Activated CD8-positive, alpha-beta memory T cell treated with anti-CD3 and anti-CD28 coated beads, Interleukin-2, amount 50 U/mL, for 1 hour (primary cell): ENCODE measurements around the gene CERS6.
"Not testable (repeated sequence)": the region's sequence is repeated elsewhere in the genome, so short reads cannot be mapped to it uniquely, and the experiment has no call there.

Experiments used
- DNase-seq: peaks from one replicate; pipeline ENCODE4 v3.0.0-alpha.2; 2020; ENCODE audit errors: extremely low read depth

The CERS6 gene

DNA sequence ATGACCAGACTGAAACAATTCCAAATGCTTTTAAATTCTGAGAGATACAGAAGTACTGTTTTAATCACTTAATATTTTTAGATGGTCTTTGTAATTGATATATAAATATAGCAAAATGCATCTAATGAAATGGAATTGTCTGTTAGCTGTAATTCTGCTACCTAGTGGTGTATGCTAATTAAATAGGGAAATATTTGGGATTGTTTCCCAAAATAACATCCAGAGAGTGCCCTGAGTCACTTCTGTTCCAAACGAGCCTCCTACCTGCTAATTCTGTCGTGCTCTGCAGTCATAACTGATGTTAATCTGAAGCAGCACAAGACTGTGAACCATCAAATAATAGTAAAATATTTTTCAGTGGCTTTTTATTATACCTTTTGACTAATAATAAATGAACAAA is 274.9 kb downstream of the CERS6 start:
- no peak for DNase-seq

DNA sequence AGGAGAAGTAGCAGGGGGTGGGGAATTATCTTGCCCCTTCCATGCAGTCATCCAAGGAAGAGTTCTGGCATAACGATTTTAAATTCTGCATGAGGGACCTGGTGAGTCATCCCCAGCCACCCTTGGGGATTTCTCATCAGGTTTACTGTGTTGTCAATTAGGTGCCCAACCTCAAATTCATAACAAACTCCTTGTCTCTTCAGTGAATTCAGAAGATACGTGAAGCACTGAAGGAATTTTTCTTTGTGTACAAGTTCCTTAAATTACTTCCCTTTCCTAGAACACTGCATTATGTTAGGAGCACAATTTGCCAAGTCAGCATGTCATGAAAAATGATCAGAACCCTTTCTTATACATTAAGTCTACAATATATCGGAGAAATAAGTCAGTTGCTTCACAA is 275.5 kb downstream of the CERS6 start:
- no peak for DNase-seq

DNA sequence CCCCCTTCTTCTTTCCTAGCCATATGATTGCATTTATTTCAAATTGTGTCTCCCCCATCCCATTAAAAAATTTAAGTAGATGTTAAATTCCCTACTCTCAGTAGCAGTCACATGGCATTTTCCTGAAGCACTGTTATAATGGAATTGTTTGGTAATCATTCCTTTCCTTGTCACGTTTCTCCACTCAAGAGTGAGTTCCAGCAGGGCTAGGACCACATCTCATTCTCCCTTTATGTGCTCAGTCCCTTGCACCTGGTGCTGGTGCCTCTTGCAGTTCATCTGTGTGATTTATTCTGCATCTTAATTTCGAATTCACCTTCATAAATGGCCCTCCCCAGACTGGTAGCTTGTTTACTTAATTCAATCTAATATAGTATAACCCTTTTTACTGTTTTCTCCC is 276.0 kb downstream of the CERS6 start:
- no peak for DNase-seq

DNA sequence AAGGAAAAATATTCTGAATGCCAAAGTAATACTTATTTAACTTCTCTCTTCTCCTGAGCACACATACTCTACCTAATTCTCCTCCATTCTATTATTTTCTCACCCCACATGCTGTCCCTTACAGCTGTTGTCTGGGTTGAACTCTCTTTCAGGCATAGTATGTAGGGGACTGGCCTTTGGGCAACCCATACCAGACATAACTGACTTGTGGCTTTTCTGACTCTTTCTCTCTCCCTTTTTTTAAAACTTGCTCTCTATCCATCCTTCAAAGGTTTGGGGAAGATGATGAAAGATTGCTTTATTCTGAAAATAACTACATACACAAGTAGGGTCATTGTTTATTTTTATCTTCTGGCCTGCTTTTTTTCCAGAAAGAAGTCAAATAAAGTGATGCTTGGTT is 276.4 kb downstream of the CERS6 start:
- no peak for DNase-seq

DNA sequence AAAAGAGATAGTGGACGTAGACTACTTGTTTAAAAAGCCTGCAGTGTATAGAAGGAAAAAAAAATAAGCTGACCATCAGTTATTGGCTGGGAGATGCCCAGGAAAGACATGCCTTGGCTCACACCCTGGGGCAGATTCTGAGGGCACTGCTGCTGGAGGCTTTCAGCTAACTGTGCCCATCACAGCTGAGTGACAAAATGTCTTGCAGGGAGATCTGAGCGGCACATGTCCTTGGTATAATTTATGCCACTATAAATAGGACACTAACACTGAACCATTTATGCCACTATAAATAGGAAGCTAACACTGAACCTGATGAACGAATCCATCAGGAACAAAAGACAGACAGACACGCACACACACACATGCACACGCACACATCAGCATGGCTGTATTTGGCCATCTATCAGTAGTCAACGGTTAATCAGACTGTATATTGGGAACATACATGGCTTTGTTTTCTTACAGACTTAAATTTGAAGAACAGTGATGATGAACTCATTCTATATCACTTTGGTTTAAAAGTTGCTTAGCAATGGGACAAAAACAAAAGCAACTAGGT is 278.2 kb downstream of the CERS6 start:
- DNase-seq = no peak

DNA sequence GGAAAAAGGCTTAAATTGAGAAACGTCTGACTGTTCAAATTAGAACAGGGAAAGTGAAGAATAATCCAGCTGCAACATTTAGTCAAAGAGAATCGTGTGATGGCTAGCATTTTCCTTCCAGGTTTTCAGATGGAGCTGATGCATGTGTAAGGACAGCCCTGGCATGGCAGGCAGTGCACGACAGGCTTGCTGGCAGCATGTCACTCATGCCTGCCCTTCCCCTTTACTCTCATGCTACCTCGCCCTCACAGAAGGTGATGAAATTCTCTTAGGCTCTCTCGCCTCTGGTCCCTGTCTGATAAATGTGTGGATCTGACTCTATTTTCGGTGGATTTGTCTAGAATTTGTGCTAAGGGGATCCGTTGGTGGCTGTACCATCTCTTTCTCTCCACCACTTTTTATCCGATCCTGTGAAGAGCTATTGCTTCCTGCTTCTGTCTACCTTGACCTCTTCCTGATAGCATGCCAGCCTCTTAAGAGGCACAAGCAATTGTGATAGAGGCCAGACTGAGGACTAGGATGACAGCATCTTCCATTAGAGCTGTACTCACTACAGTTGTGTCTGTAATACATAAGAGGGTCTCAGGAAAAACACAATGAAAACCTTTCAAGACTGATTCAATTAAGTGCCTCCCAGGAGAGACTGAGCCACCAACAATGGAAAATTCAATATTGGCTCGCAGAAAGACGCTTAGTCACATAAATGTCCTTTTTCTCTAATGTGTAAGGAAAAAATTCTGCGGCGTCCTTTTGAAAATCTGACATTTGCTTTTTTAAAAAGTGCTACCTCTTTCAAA is 280.8 kb downstream of the CERS6 start:
- DNase-seq = no peak

DNA sequence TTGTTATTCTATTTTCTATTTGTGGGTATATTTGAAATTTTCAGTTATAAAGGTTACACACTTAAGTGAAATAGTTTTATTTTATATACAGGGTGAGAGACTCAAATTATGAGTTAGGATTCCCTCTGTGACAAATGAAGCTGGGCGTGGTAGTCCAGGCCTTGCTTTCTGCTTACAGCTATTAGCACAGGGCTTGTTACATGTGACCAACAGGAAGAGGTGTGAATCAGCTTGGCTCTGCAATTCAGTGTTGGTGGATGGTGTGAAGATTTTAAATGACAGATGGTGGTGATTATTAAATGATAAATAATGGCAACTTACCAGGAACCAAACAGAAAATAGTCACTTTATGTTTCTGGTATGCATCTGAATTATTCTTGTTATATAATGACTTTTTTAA is 282.0 kb downstream of the CERS6 start:
- DNase-seq = no peak

DNA sequence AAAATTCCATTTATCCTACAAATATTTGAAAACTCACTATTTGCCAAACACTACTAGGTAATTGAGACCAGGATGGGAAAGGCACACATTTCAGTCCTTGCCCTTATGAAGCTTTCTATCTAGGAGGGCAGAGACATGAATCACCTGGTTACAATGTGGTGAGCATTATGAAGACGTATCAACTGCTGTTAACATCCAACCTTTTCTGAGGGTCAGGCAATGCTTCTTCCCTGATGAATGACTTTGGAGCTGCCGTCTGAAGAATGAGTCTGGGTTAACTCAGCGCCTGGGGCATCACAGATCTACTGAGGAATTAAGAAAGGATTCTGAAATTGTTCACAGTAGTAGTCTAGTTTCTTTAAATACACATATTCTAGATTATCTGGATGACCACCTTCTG is 284.3 kb downstream of the CERS6 start:
- no peak for DNase-seq

DNA sequence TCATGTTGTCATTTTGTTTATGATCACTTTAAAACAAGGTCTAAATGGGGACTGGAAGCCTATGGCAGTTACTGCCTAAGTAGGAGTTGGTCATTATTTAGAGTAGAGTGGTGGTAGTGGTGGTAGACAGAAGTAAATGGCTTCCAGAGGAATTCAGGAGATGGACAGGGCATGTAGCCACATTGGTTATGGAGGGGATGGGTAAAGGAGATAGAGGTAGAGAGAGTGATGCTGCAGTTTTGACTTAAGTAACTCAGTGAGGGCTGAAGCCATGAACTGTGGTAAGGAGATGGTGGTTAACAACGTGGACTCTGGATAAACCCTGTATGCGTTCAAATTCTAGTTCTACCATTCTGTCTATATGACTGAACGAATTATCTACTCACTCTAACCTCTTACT is 284.7 kb downstream of the CERS6 start:
- no peak for DNase-seq

DNA sequence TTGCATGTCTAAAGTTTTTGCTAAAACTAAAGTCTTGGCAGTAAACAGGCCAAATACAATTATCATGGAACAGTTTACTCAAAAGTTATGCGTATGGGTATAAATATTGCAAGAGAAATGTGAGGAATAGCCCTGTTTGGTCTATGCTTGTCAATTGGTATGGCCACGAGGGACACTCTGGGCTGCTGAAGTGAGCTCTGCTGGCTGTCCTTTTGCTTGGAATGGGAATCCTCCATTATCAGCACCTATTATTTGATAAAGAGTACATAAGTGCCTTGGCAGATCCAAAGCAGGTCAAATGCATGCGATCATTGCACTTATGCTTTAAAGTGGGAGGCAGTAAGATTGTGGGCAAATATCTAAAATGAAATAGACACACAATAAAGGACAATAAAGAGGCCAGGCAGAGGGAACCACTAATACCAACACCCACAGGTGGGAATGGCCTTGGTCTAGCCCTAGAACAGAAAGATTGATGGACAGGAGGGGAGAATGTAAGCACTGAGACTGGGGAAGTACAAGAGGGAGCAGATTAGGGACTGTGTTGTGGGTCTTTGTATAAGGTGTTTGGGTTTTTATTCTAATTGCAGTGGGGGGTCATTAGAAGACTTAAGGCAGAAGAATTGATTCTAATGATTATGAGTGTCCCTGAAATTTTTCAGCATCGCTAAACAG is 286.3 kb downstream of the CERS6 start:
- no peak for DNase-seq

DNA sequence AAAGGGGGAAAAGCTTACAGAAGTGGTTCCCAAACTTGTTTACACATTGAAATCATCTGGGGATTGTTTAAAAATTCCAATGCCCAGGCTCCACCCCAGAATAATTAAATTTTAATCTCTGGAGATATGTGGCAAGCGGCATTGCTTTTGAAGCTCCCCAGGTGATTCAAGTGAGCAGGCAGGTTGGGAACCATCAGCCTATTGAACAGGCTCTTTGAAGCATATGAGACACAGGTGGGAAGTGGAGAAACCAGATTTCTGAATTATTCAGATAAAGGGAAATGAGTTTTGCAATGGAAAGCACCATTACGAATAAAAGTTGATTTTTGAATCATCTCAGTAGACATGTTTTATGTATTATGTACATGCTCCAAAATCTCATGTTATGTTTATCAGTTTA is 288.8 kb downstream of the CERS6 start:
- DNase-seq = no peak

DNA sequence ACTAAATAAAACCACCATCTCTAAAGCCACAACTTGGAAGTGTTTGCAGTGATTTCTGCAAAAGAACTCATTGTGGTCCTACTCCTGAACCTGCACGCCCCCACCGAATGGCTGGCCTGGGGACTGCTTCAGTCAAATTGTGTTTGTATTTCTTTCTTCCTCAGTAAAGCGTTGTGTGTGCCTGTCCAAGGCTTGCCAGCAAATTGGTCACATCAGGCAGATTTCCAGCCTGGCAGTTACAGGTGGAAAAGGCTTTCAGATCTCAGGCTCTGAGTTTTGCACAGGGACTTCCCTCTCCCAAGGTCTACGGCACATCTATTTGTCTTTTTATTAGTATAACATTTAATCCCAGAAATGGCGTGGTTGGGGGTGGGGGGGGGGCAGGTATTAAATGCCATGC is 292.4 kb downstream of the CERS6 start:
- no peak for DNase-seq

DNA sequence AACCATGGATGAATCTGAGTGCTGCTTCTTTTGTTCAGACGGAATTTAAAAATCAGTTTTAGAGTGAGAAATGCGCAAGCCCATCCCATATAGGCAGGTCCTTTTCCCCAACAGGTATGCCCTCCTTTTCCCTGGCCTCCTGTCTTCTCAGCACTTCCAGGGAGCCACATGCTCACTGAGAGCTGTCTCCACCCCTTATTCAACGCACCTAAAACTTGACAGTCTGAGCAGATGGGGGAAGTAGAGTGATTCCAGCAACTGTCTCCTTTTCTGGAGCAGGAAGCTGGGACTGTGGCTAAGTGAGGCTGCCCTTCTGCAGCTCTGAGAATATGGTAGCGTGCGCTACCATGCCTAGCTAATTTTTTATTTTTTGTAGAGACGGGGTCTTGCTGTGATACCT is 293.2 kb downstream of the CERS6 start:
- DNase-seq = no peak

DNA sequence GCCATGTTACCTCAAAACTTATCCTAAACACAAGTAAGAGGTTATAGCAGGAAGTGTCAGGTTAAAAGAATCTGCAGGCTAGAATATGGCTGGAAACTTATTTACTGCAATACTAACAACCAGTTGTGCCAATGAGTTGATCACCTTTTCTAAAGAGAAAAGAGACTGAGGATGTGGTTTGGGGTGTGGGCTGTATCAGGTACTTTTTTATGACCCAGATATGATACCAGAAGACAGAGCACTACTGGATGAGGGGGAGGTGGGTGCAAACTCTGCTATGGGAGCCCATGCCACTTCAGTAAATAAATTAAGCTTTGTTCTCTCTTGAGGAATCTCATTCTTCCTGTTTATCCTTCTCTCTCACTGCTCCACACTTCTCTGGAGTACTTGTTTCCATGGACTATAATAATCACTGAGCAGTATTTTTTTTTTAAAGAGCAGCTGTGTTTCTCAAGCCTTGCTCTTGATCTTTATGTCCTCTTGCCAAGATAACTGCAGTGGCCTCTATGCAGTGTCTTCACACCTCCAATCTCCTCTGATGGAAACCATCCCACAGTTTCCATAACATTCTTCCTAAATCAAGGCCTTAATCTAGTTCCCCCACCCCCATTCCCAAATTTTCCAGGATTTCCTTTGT is 295.1 kb downstream of the CERS6 start:
- no peak for DNase-seq

DNA sequence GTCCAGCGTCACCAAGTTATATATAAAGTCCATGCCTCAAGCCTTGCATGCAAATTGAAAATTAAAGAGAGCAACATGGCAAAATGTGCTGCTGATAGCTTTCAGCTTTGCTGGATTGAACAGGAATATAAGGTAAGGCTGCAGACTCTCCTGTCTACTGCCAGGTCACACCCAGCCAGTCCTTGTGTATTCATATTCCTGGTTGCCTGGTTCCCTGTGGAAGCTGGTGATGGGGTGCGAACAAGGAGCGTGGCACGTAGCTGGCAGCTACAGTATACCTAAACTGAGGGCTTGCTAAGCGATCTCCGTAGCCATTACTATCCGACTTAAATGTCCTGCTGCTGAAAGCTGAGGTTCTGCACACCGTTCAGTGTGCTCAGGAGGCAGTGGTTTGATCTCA is 296.3 kb downstream of the CERS6 start:
- no peak for DNase-seq

DNA sequence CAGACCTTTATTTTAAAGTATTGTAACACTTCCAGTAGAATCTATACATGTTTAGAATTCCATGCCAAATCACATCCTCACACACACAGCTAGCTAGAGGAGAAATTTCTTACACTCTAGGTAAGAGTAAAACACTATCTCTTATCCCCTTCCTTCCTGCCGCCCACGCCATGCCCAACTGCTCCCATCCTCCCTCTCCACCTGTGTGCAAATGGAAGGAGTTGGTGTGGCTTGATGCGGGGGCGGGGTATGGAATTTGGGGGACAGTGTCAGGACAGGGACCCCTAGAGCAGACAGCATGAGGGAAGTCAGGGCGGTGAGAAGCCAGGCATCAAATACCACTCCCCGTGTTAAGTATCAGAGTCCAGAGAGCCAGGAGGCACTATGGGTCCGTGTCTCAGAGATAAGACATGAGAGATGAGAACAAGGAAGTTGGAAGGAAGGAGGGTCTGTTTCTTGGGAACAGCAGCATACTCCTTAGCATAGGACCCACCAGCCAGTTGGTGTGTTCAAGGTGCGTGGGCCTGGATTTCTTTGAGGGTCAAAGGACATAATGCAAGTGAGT is 297.8 kb downstream of the CERS6 start:
- DNase-seq = no peak

DNA sequence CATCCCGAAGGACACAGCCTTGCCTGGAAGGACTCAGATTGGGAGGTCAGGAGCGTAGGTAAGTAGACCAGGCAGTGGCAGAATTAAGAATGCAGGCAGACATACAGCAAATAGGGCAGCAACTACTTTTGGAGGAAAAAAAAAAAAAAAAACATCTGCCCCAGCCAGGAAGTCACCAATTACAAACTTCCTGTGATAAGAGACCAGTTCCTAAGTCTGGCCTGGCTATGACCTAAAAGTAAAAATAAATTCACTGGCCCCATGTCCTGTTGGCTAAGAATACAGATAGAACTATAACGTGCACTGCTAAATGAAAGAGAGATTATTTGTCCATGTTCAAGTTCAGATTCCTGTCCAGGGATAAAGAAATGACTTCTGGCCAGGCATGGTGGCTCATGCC is 301.2 kb downstream of the CERS6 start:
- DNase-seq = no peak

DNA sequence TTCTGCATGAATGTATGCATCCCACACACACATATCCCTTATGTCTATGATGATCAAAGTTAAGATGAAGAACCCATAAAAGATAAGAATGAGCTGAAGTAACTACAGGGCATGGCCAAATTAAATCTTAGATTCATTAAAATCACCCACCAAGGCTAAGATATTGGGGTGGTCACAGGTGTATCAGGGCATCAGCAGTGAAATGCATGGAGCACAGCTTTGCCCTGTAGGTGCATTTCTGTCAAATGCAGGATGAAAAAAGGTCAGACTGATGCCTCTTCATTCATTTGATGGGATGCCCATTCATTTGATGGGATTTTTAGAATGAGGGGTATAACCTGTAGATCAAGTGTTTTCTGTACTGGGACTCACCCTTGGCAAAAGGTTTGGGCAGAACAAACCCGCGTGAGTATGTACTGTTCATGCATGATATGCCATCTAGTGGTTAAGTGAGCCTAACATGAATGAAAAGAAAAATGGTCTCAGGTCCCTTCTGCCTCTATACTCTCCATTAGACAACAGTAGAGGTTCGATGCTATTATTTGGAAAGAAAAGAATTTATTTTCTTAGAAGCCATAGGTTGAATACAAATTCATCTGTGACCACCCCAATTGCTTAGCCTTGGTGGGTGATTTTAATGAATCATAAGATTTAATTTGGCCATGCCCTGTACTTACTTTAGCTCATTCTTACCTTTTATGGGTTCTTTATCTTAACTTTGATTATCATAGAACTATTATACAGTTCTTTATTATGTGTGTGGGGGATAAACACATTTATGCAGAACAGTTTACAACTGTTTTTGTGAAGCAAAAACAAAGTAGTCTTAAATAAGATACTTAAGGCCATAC is 303.1 kb downstream of the CERS6 start:
- DNase-seq = no peak

DNA sequence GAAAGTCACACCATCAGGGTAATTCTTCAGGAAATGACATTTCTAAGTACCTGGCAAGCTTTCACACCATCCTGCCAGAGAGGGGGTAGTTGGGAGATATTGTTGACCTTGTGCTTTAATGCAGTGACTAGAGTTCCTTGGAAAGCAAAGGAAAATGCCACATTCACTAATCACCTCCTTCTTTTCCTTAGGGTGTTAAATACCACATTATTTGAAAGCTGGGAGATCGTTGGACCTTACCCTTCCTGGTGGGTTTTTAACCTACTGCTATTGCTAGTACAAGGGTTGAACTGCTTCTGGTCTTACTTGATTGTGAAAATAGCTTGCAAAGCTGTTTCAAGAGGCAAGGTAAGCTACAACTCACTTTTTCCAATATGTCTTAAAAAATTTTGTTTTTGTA is 309.3 kb downstream of the CERS6 start:
- DNase-seq = no peak

DNA sequence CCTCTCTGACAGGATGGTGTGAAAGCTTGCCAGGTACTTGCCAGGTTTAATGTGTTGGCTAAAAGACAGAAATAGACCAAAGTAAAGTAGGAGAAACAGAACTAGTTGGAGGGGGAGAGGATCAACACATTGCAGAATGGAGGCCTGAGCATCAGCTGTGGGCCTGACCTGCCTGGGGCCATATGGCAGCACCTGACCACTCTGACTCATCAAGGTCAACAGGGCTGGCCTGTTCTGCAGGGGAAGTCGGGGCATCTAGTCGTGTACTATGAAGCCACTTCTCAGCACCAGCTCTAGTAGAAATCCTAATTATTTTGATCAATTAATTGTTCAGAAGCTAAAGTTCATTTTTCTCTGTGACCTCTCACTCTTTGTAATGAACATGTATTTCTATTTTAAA is 310.5 kb downstream of the CERS6 start:
- no peak for DNase-seq

DNA sequence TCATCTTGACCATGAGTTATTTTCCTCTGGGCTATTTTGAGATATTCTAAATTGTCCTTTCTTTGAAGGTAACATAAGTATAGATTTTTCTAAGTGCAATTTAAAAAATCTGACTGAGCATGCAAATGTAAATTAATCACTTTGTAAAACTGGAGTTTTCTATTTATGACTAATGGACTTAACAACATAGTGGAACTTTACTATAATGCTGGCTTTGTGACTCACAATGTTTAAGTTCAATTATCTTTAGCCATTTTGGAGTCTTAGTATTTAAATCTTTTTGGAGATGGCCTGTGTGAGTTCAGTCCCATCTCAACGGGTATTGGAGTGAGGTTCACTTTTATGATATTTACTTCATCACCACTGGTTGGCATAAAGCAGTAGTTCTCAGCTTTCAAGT is 311.2 kb downstream of the CERS6 start:
- DNase-seq = no peak

DNA sequence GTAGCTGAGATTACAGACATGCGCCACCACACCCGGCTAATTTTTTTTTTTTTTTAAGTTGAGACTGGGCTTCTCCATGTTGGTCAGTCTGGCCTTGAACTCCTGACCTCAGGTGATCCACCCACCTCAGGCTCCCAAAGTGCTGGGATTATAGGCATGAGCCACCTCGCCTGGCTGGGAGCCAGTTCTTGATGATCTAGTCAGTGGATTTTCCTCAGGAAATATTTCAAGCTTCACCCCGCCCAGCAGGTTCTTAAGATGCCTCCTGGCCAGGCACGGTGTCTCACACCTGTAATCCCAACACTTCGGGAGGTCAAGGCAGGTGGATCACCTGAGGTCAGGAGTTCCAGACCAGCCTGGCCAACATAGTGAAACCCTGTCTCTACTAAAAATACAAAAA is 312.3 kb downstream of the CERS6 start:
- not testable (repeated sequence) for DNase-seq
